A549 (cell line): ENCODE data around the gene FAM9C.

Experiments
- EP300 ChIP-seq, 2 experiments: fragments of >200 bp; sonication (Bioruptor Twin); formaldehyde crosslinking; IDR thresholded peaks; 2 replicates in 1 of 2; 3 replicates in 1 of 2; pipeline ENCODE4 v1.6.1; 2016 to 2017
- POLR2A ChIP-seq: IDR thresholded peaks from 2 replicates; pipeline ENCODE4 v1.6.1; 2012; ENCODE audit warnings: mild to moderate bottlenecking, low read length
- TF ChIP-seq, protein P1 (sequence below): fragments of >200 bp; sonication (Bioruptor Twin); formaldehyde crosslinking; IDR thresholded peaks from 3 replicates; pipeline ENCODE4 v1.5.1; 2016
- TF ChIP-seq, protein P2 (sequence below): IDR thresholded peaks from 2 replicates; pipeline ENCODE4 v1.6.1; 2012

GRCh38 chrX:13009273-13009672, 35.1 kb downstream of the FAM9C start:
- TF ChIP-seq POLR2A (no peak), EP300 (IDR thresholded peaks at IDR 0.05) (no peak)
- TF ChIP-seq, protein P1, sequence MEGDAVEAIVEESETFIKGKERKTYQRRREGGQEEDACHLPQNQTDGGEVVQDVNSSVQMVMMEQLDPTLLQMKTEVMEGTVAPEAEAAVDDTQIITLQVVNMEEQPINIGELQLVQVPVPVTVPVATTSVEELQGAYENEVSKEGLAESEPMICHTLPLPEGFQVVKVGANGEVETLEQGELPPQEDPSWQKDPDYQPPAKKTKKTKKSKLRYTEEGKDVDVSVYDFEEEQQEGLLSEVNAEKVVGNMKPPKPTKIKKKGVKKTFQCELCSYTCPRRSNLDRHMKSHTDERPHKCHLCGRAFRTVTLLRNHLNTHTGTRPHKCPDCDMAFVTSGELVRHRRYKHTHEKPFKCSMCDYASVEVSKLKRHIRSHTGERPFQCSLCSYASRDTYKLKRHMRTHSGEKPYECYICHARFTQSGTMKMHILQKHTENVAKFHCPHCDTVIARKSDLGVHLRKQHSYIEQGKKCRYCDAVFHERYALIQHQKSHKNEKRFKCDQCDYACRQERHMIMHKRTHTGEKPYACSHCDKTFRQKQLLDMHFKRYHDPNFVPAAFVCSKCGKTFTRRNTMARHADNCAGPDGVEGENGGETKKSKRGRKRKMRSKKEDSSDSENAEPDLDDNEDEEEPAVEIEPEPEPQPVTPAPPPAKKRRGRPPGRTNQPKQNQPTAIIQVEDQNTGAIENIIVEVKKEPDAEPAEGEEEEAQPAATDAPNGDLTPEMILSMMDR, result no peak
- TF ChIP-seq, protein P2, sequence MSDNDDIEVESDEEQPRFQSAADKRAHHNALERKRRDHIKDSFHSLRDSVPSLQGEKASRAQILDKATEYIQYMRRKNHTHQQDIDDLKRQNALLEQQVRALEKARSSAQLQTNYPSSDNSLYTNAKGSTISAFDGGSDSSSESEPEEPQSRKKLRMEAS, result no peak
